LoVo (cell line): ENCODE measurements around the gene PCDH10.
"Not testable (repeated sequence)": the region's sequence is repeated elsewhere in the genome, so short reads cannot be mapped to it uniquely, and the experiment has no call there.

Source experiments
- DNase-seq: peaks from one replicate; pipeline ENCODE4 v3.0.0-alpha.2; 2016; ENCODE audit warnings: low spot score

PCDH10 gene

DNA sequence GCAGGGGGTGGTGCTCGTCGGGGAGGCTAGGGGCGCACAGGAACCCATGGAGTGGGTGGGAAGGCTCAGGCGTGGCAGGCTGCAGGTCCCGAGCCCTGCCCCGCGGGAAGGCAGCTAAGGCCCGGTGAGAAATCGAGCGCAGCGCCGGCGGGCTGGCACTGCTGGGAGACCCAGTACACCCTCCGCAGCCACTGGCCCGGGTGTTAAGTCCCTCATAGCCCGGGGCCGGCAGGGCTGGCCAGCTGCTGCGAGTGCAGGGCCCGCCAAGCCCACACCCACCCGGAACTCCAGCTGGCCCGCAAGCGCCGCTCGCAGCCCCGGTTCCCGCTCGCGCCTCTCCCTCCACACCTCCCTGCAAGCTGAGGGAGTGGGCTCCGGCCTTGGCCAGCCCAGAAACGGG is 91.4 kb downstream of the PCDH10 start:
- DNase-seq = not testable (repeated sequence)
